ENCODE data around the gene LRRK2. TPM values are rescaled to one million over a fixed set of nuclear protein-coding genes. Genes with fewer than 3 reads are reported as not detected.

The LRRK2 gene
- total RNA-seq, 4 donors from 2014 or later = 5.7 to 11.1 (median 9.5) TPM

DNA sequence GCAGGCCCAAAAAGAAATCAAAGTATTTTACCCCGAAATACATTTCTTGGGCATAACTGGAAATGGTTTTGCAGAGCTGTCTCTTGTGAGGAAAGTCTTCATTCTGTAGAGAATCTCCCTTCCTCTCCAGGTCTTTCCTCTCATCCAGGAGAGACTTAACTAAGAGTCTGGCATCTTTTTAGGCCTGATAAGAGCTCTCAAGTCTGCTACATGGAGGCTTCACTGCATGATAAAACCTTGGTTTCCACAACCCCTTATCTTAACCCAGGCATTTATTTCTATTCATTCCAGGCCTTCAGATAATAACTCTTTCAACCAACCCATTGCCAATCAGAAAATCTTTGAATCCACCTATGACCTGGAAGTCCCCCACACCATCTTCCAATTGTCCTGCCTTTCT is 41.1 kb upstream of the LRRK2 start:
- no peak for DNase-seq (ENCODE audit: low spot score in 2 of 2)
- 87% methylated on average over 1 of the region's 1 CpG for WGBS, 2 donors
- no peak overlapping the region for H3K4me3 ChIP-seq (ENCODE audit: low read depth, poor library complexity, severe bottlenecking)
- TF ChIP-seq POLR2A (IDR thresholded peaks at IDR 0.05) = no peak
- TF ChIP-seq, protein P1, sequence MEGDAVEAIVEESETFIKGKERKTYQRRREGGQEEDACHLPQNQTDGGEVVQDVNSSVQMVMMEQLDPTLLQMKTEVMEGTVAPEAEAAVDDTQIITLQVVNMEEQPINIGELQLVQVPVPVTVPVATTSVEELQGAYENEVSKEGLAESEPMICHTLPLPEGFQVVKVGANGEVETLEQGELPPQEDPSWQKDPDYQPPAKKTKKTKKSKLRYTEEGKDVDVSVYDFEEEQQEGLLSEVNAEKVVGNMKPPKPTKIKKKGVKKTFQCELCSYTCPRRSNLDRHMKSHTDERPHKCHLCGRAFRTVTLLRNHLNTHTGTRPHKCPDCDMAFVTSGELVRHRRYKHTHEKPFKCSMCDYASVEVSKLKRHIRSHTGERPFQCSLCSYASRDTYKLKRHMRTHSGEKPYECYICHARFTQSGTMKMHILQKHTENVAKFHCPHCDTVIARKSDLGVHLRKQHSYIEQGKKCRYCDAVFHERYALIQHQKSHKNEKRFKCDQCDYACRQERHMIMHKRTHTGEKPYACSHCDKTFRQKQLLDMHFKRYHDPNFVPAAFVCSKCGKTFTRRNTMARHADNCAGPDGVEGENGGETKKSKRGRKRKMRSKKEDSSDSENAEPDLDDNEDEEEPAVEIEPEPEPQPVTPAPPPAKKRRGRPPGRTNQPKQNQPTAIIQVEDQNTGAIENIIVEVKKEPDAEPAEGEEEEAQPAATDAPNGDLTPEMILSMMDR (IDR thresholded peaks at IDR 0.05) = no peak
- intact Hi-C loops (cut with DNase I; ENCODE audit: low total_unique reads) = no loop called here

DNA sequence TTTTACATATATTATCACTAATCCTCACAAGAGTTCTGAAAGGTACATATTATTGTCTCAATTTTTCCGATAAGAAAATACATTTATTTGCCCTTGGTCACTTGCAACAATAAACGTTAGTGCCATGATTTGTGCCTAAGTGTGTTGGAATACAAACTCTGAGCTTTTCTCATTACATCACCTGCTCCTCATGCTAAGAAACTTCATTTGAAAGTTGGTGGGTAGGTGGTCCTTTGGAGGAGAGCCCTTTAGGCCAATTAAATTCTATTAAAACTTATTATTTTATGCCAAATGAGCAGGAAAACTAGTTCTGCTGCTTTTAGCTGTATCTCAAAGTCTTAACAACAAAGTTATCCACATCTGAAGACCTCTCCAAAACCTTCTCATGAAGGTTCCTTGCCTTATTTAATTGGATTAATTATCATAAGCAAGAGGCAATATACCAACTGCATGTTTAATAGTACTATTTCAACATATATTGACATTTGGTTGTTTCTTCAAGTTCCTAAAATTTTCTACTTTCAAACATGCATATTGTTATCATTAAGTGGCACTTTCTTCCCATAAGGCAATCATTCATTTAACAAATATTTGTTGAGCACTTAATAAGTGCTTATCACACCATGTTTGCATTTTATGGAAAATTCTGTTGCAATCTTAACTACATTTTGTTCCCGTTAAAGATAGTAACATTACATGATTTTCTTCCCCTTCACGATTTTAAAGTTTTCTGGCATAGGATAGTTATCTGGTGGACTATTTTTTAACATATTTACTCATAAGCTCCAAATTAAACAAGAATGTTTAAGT is 40.1 kb upstream of the LRRK2 start:
- no peak overlapping the region for H3K4me3 ChIP-seq (ENCODE audit: low read depth, poor library complexity, severe bottlenecking)
- TF ChIP-seq POLR2A (IDR thresholded peaks at IDR 0.05) = no peak
- TF ChIP-seq, protein P1 (IDR thresholded peaks at IDR 0.05) = no peak
- WGBS, 2 donors = 88% methylated on average over 4 of the region's 4 CpGs
- DNase-seq (ENCODE audit: low spot score in 2 of 2) = no peak
- intact Hi-C loops (cut with DNase I; ENCODE audit: low total_unique reads) = no loop called here

DNA sequence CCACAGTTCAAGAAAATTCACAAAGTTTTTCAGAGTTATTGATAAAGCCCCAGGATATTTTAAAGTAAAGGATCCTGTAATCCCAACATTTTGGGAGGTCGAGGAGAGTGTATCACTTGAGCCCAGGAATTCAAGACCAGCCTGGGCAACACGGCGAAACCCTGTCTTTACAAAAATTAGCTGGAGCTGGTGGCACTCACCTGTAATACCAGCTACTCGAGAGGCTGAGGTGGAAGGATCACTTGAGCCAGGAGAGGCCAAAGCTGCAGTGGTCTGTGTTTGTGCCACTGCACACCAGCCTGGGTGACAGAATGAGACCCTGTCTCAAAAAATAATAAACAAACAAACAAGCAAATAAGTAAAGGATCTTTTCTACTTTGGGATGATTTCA is 39.5 kb upstream of the LRRK2 start:
- no peak for TF ChIP-seq POLR2A (IDR thresholded peaks at IDR 0.05)
- TF ChIP-seq, protein P1 (IDR thresholded peaks at IDR 0.05) = no peak
- intact Hi-C loops (cut with DNase I; ENCODE audit: low total_unique reads) = no loop called here
- no peak for DNase-seq (ENCODE audit: low spot score in 2 of 2)
- no peak overlapping the region for H3K4me3 ChIP-seq (ENCODE audit: low read depth, poor library complexity, severe bottlenecking)
- 87 to 91% methylated on average over 4 of the region's 4 CpGs for WGBS, 2 donors

DNA sequence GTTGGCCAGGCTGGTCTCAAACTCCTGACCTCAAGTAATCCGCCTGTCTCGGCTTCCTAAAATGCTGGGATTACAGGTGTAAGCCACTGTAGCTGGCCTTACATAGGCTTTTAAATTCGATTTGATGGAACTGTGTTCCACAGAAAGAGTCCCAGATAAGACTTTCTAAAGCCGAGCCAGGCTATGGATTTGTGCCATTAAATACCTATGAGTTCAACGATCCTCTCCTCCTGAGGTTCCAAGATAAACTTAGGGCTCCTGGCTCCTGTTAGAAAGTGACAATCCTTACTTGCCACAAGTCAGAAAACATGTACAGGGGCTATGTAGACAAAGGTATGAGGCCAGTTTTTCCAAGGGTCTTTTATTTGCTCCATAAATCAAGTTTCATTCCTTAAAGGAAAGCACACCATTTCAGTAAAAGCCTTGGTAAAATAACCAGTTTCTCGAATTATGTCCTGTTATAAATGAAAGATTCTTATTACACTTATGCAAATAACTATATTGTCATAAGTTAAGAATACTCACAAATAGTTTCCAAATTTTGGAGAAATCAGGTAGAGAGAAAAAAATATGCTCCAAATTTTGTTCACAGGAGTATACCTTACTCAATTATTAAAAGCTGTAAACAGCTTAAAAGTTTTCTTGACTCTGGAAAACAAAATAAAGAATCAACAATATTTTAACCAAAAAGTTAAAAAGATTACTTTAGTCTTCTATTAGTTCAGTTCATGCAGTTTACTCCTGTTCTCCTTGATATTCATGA is 36.1 kb upstream of the LRRK2 start:
- 86 to 89% methylated on average over 6 of the region's 6 CpGs for WGBS, 2 donors
- H3K4me3 ChIP-seq (ENCODE audit: low read depth, poor library complexity, severe bottlenecking) = no peak overlapping the region
- DNase-seq (ENCODE audit: low spot score in 2 of 2) = no peak
- intact Hi-C loops (cut with DNase I; ENCODE audit: low total_unique reads) = no loop called here
- TF ChIP-seq, protein P1 (IDR thresholded peaks at IDR 0.05) = no peak
- no peak for TF ChIP-seq POLR2A (IDR thresholded peaks at IDR 0.05)

DNA sequence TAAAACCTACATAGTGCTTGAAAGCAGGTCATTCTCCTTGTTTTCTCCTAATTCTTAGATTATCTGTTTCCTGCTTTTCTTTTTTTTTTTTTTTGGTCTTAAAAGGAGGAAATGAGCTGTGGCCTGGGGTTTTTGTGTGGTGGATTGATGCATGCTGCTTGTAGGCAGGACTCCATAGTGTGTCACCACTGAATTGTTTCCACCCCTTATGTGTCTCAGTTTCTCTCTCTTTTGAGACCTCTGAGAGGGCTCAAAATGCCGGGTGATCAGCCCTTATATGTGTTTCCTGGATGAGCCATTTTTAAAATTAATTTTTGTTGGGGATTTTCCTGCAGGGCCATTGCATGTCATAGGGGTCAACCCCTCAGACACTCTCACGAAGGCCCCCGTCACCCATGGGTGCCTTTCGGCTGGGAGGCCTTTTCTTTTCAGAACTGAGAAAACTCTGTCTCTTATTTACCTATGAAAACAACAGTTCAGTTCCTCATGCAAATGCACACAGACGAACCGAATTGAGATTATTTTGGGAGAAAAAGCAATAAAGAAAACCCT is 32.0 kb upstream of the LRRK2 start:
- intact Hi-C loops (cut with DNase I; ENCODE audit: low total_unique reads) = no loop called here
- no peak overlapping the region for H3K4me3 ChIP-seq (ENCODE audit: low read depth, poor library complexity, severe bottlenecking)
- TF ChIP-seq POLR2A (IDR thresholded peaks at IDR 0.05) = no peak
- TF ChIP-seq, protein P1 (IDR thresholded peaks at IDR 0.05) = no peak
- 84 to 85% methylated on average over 6 of the region's 6 CpGs for WGBS, 2 donors
- DNase-seq (ENCODE audit: low spot score in 2 of 2) = no peak

Data from lower leg skin (tissue), 4 donors.